Measurements from ENCODE around the gene B3GNT5.
"Not testable (repeated sequence)": the region's sequence is repeated elsewhere in the genome, so short reads cannot be mapped to it uniquely, and the experiment has no call there.

Gene B3GNT5, protein sequence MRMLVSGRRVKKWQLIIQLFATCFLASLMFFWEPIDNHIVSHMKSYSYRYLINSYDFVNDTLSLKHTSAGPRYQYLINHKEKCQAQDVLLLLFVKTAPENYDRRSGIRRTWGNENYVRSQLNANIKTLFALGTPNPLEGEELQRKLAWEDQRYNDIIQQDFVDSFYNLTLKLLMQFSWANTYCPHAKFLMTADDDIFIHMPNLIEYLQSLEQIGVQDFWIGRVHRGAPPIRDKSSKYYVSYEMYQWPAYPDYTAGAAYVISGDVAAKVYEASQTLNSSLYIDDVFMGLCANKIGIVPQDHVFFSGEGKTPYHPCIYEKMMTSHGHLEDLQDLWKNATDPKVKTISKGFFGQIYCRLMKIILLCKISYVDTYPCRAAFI

DNA sequence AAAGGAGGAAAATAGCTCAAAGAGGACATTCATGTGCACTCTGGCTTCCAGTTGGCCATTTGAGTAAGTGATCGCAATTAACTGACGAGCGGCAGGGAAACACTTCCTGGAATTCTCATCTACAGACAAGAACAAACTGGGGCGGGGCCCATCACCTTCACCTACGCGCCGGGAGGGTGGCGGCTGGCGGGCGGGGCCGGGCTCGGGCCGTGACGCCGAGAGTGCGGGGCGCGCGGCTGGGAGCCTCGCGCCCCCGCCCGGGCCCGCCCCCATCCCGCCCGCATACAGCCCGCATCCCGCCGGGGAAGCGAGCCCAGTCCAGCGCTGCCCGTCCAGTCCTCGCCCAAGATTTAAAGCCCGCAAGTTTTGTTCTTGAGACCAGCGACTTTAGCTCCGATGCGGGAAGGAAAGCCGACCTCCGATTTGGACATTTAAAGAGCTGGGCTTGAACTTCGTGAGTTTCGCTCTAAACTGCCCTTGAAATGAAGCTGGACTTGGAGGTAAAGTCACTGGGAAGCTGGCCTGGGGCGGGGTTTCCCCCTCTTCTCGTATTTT lies at the start of gene B3GNT5:
Gene B3GNT5 (plus strand): TSS at position 281 of the 555 bp plus-strand sequence. CDS start 16,546 bp downstream, outside the sequence.
- DNase-seq = peak; percentile 53

DNA sequence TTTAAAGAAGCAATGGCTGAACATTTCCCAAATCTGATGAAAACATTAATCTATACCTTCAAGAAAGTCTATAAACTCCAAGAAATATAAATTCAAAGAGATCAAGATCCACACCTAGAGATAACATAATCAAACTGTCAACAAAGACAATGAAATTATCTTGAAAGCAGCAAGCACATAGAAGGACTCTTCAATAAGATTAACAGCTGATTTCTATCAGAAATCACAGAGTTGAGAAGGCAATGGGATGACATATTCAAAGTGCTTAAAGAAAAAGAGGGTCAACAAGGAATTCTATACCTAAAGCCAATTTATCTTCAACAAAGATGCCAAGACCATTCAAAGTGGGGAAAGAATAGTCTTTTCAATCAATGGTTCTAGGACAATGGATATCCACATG lies 49.4 kb upstream of the B3GNT5 start:
- DNase-seq = no peak

DNA sequence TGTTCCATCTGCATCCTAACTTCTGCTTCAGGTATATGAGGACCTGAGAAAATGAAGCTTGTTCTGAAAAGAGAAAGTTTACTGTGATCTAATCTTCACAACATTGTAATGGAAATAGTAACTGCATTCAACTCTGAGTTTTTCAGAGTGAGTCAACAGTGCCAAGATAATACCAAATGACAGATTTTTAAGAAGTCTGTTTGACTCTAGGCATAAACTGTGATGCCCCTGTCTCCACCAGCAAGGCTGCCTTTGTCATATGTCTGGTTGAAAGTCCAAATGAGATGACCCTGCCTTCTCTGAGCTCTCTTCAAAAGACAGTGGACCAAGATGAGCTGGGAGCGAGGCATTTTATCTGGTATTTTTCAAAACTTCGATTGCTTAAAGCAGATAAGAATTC lies 44.8 kb upstream of the B3GNT5 start:
- no peak for DNase-seq

DNA sequence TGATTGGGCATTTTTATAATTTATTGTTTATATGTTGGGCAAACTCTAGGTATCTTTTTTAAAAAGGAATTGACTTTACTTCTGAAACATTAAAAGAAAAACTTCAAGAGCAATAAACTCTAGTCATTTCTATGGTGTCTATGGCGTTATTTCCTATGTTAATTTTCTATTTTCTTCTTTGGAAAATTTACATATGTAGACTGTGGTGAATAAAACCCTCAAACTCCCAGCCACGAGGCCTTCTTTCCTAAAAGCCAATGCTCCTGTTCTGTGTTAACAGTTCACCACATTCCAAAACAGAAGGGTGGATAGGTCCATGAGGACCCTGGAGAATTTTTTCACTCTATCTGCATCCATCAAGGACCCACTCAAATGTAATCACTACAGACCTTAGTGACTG lies 44.3 kb upstream of the B3GNT5 start:
- no peak for DNase-seq

DNA sequence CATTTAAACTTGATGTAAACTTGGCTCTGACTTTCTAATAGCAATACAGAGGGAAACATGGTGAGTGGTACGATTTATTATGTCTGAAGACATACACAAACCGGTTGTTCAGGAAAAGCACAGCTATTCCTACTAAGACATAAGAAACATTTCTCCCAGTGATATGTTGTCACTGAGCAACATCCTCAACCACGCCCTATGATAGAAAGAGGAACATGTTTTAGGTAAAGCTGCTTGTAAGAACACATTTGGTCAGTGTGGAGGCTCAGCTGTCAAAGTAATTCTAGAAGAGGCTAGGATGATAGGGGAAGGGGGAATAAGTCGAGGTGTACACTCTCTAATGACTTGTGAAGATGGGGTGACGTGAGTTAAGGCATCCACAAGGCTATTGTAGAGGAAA lies 42.7 kb upstream of the B3GNT5 start:
- peak; percentile 58 for DNase-seq

DNA sequence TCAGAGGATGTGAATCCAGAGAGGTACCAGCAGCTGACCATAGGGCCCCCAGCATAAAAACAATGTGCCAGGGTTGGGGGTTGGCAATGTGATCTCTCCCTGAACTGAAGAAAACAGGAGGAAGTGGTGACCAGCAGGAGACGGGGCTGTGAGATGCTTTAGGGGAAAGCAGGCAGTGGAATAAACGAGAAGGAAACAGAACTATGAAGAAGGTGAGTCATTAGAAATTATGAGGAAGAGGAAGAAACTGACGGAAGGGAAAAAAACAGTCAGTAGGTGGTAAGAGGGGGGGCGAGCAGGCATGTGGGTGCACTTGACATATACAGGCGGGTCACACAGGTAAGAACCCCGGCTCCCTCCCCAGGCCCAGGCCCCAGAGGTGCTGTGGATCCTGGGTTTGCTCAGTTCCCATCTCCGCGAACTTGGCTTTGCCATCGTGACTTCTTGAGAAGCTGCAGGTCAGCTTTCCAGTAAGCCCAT lies 42.2 kb upstream of the B3GNT5 start:
- peak; percentile 83 for DNase-seq

DNA sequence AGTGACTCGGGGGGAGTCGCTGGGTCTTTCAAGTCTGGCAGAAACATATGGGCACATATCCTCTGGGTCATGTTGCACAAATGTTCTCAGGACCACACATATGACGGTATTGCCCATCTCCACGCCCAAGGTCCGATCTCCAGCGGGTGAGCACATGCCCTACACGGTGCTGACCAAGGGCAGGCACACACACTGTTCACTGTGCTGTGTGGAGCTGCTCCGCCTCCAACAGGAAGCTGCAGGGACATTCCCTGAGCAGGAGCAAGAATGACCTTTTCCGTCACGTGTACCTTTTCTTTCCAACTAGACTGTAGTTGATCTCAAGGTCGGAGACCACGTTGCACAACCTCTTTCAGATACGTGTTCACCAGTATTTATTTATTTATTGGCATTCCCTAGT lies 41.7 kb upstream of the B3GNT5 start:
- DNase-seq = peak; percentile 20

DNA sequence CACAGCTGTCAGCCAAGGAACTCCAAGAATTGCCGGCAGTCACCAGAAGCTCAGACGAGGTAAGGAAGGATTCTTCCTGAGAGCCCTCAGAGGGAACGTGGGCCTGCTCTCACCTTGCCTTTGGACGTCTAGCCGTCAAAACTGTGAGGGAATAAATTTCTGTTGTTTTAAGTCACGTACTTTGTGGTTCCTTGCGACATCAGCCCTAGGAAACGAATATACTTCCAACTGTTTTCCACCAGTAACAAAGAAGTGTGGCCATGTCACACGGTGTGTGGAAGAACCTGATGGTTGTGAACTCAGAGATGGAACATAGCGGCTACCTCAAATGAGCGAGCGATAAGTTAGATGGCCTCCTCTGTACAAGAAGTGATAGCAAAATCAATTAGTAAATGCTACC lies 41.0 kb upstream of the B3GNT5 start:
- DNase-seq = no peak

DNA sequence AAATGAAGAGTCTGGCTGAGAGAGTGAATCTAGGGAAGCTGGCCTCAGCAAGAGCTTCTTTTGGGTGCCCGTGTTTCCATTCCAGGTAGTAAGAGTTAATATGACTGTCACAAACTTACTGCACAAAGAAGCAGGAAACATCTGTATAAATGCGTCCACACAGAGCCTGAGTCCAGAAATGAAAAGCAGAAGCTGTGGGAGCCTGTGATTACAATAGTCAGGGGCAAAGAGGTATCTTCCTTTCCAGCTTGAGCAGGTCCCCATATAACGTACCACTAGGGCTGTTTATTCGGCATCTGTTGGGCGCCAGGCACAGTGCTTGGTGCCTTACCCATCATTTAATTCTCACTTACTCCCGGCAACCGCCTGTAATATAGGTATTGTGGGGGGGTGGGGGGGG lies 40.5 kb upstream of the B3GNT5 start:
- peak; percentile 46 for DNase-seq

DNA sequence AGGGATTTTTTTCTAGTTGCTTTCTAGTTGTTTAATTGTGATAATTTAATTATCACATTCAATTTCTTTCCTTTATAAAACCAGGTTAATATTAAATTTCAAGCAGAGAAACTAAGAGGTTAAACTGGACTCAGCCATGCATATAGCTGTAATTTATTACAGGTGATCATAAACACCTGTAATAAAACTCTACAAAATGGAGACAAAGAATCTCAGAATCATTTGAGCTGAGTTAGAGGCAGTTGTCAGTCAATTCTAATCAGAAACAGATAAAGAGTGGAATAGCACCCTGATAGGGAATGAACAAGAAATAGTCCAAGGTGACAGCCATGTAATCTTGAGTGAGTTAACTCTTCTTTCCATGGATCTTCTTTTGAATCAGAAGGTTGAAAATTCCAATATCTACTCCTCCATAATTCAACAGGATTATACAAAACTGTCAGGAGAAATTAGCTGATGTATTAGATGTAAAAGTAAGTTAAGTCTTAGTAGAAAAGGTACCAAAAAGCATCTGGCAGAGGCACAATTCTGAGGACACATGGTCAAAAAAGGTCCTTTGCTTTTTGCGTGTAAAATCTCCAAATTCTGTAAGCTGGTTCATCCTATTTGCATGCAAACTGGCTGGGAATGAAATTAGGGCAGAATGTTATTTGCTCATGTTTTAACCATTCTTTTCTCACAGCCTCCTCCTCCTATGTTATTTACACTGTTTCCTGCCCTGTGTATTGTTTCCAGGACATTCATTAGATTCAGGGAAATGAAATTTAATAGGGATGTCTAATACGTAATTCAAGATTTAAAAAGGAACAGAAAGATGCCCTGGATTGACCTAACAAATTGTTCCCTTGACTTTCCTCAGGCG lies 39.4 kb upstream of the B3GNT5 start:
- DNase-seq = no peak

DNA sequence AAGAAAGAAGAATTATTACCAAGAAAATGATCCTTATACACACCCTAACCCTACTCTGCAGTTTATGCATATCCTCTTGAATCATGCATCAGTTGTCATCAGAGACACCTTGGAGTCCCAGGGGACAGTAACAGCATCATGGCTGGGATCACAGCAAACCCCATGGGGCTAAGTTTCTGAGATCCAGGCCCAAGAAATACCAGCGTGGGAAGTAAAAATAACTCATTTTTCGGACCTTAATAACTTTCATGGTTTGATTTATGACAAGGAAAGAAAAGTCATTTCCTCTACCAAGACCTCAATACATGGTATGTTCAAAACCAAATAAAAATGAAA lies 38.8 kb upstream of the B3GNT5 start:
- no peak for DNase-seq

DNA sequence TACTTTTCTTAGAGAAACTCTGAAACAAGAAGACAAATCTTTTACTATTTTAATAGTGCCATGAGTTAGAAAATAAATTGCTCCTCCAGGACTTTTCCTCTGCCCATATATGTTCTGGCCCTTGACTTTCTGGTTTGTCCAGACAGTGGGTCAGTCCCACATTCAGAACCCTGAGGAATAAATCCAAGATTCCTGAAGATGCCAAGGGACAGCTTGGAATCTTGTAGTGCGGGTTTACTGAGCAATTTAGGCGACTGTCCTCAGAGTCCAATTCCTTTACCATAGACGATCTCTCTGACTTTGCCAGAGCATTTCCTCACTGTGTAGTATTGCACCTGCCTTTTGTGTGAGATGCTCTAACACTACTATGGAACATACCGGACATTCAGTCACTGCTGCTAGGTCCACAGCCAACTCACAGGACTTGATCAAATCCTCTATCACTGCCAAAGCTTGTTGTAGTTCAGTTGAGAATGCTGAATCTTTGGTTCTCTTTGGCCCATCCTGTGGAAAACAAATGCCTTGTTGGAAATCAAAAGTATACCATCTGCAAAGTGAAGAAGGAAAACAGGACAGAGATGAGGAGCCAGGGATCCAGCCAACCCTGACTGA lies 37.4 kb upstream of the B3GNT5 start:
- DNase-seq = no peak

DNA sequence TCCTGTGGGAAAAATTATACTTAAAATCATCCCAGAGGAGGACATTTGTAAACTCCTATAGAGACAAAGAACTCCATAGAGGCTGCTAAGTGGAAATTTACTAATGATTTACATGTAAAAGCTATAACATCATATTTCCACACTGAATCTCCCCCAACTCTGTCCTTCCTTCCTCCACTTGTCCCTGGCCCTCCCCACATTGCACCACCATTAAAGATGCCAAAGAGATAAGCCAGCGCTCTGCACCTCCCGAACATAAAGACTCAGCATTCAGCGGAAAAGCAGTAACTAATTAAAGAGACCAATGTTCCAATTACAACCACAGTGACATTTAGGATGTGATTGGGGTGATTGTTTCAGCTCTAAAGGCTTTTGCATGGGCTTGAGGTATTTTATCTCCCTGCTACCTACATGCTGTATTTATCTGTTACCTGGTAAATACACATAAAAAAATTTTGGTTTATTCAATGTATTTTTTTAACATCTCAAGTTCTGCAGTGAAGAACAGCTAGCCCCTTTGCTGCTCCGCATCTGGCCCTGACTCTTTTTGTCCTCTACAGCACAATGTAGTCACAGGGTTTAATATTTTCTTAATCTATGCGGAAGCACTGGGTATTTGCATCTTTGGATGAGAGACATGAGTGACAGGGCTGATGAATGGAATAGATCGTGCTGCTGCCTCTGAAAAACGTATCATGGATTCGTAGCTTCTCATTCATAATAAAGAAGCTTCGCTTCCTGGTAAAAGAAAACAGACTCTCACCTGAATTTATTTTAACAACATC lies 35.3 kb upstream of the B3GNT5 start:
- DNase-seq = no peak

DNA sequence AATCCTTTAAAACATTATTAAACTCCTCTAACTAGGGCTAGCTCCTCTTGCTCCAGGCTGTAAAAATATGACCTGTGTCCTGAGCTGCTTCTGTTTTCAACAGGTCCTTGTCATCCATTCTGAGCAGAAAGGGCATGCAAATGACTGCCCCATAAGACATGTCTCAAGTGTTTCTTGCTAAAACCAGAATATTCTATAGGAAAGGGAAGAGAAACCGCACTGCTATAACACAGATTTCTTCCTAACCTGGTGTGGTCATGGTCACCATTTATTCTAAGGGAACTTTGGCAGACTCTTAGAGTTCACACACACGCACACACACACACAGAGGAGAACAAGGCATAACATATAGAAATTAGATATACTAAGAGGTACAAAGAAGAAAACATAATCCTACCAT lies 34.2 kb upstream of the B3GNT5 start:
- peak; percentile 61 for DNase-seq

DNA sequence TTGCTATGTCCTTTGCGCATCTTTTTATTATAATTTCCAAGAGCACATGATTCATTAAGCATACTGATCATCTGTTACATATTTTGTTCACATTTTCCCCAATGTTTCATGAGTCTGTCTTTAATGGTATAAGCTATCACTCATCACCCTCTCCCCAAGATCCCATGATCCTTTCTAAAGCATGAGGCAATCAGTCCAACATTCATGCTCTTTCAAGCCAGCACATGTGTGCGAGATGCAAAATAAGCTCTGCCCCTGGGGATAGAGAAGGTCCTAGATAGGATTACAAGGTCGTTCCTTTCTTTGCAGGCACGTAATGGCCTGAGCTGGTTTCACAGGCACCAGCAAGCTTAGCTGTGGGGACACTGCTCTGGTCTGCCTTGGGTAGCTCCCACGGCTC lies 32.2 kb upstream of the B3GNT5 start:
- DNase-seq = no peak

DNA sequence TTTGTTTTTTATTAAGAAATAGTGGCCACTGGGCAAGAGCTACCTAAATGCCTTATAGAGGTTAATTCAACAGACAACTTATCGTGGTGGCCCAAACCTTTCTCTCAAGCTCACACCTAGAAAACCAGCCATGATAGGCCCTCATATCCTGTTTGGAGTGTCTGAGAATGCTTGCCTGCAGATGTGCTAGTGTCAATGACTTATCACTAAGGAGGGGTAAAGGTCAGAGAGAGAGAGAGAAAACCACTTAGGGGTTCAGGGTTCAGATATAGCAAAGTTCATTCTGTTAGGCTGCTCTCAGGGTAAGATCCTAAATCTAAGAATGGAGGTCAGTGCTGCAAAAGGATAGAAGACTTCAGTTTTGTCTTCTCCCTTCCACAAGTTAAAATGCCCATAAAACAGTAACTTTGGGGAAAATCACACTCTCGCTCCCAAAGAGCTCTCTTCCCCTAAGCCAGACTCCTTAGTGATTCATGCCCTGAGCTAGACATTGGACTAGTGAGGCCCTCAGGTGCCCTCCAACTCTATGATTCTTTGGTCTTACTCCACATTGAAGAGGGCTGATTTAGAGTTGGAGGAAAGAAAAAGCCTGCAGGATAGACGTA lies 30.3 kb upstream of the B3GNT5 start:
- DNase-seq = no peak

DNA sequence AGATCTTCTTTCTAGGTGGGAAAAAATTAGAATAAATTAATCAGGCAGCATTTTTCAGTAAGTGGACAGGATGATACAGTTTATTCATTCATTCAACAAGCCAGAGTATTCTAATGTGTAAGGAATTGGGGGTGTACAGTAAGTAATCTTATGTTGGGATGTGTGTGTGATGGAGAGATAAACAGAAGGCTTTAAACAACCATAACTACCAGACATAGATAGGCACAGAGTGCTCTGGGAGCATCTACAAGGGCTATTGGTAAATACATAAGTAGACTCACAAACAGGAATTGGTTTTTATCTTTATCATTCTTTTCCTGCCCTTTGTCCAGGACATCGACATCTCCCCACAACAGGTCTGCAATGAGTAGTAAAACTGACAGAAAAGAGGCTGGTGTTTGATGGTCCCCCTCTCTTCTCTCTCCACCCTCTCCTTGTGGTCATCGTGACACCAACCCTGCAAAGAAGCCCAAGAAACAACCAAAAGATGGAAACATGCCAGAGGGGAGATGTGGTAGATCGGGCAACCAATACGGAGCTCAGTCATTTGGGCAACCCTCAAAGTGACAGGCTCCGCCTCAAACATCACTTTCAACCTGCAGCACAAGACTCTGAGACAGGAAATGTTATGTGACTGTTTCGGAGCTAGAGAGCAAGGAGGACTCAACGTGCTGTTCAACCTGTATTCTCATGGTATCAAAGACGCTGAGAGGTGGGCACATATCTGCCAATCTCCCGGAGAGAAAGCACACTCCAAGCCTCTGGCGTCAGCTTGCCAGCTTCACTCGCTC lies 28.7 kb upstream of the B3GNT5 start:
- DNase-seq = no peak

DNA sequence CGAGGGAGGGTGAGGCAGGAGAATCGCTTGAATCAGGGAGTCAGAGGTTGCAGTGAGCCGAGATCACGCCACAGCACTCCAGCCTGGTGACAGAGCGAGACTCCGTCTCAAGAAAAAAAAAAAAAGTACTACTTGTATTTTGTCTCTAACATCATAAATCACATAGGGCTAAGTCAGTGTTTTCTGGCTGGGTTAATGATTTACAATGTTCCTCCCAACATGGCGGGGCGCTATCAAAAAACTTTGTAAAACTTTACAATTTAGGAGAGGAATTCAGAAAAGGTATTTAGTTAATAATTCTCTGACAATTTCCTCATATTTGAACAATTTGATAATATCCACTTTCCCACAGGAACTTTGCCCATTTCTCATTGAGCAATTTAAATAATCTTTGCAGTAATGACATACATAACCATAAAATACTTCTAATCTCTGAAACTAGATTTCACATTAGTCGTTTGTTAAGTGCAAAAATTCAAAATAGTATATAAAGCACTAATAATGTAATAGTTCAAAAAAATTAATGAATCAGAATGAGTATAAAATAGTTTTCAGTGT lies 26.6 kb upstream of the B3GNT5 start:
- DNase-seq = no peak

DNA sequence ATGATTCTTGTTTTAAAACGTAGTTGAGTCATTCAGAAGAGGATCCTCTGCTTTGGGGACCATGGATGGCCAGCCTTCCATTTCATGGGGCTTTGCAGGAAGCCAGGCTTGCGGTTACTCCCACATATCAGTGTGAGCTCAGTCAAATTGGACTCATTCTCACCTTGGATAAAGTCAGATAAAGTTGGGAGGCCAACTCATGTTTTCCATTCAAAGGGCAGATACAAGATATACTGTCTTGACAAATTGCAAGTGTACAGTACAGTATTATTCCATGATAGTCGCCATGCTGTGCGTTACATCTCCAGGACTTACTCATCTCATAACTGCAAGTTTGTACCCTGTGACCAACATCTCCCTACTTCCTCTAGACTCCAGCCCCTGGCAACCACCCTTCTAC lies 25.5 kb upstream of the B3GNT5 start:
- peak; percentile 12 for DNase-seq

DNA sequence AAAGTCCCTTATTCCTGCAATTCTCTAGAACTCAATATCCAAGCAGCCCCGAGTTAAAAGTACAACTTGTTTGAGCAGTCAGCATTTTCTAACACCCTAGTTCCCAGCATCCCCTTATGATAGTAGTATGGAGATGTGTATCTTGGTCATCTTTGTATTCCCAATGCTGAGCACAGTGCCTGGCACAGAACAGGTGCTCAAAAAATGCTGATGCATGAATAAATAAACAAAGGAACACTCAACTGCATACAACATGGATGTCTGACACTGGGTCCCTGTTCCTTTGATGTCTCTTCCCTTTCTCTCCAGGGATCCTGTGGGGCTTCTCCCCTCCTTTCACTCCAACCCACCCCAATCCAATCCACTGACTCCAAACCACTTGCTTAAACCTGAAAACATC lies 23.9 kb upstream of the B3GNT5 start:
- no peak for DNase-seq

DNA sequence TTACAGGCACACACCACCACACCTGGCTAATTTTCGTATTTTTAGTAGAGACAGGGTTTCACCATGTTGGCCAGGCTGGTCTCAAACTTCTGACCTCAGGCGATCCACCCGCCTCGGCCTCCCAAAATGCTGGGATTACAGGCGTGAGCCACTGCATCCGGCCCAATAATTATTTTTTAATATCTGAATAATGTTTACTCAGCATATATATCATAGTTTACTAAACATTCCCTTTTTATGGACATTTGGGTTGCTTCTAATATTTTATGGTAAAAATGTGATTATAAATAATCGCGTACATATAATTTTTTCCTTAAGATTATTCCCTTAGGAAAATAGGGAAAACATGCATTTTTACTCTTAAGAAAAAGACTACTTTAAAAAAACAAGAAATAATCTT lies 22.8 kb upstream of the B3GNT5 start:
- not testable (repeated sequence) for DNase-seq

Data from suppressor macrophage treated with lipopolysaccharide for 4 hours (primary cell).